Liver (tissue), 9 donors: ENCODE data around the gene ENAH. TPM values are rescaled to one million over a fixed set of nuclear protein-coding genes. Genes with fewer than 3 reads are reported as not detected.

Source experiments
- DNase-seq: peaks from one replicate; pipeline ENCODE4 v3.0.0-alpha.2; 2017; ENCODE audit warnings: low spot score
- H3K27ac ChIP-seq, 2 donors: one replicate each; pipeline ENCODE4 v1.7.0; 2013; ENCODE audit warnings: inconsistent platforms in 2 of 2, low read length in 2 of 2, control low read depth in 1 of 2, low read depth in 1 of 2, mild to moderate bottlenecking in 1 of 2
- H3K27me3 ChIP-seq, 4 donors: one replicate each; pipeline versions ENCODE4 v1.6.1 to v1.7.0; 2013; ENCODE audit warnings: low read length in 3 of 4, inconsistent platforms in 1 of 4, mild to moderate bottlenecking in 1 of 4, moderate library complexity in 1 of 4; ENCODE audit not compliant: control insufficient read depth in 4 of 4, insufficient read depth in 4 of 4
- H3K36me3 ChIP-seq, 4 donors: one replicate each; pipeline versions ENCODE4 v1.6.1 to v1.7.0; 2013; ENCODE audit warnings: low read length in 3 of 4, mild to moderate bottlenecking in 3 of 4, low read depth in 1 of 4, moderate library complexity in 1 of 4; ENCODE audit not compliant: control insufficient read depth in 4 of 4, insufficient read depth in 3 of 4
- H3K4me1 ChIP-seq, 4 donors: one replicate each; pipeline versions ENCODE4 v1.6.1 to v1.7.0; 2013; ENCODE audit warnings: low read length in 3 of 4, mild to moderate bottlenecking in 3 of 4, moderate library complexity in 1 of 4; ENCODE audit not compliant: control insufficient read depth in 4 of 4, insufficient read depth in 4 of 4
- H3K4me3 ChIP-seq, 3 donors: one replicate each; pipeline versions ENCODE4 v1.6.1 to v1.7.0; 2013; ENCODE audit warnings: low read length in 3 of 3, control low read depth in 1 of 3, low read depth in 1 of 3, mild to moderate bottlenecking in 1 of 3
- H3K9ac ChIP-seq, 2 donors: one replicate each; pipeline ENCODE4 v1.7.0; 2013; ENCODE audit warnings: low read length in 2 of 2, mild to moderate bottlenecking in 2 of 2, moderate library complexity in 2 of 2, control low read depth in 1 of 2, low read depth in 1 of 2
- H3K9me3 ChIP-seq, 4 donors: one replicate each; pipeline versions ENCODE4 v1.6.1 to v1.7.0; 2013; ENCODE audit warnings: low read length in 3 of 4; ENCODE audit not compliant: control insufficient read depth in 4 of 4
- EGR1 ChIP-seq, 2 donors: IDR thresholded peaks; 2 replicates each; pipeline ENCODE4 v1.6.1; 2016 to 2018; ENCODE audit warnings: antibody characterized with exemption in 2 of 2, low read depth in 2 of 2
- FOXA1 ChIP-seq: IDR thresholded peaks from 2 replicates; pipeline ENCODE4 v1.6.1; 2016; ENCODE audit warnings: antibody characterized with exemption
- FOXA2 ChIP-seq: IDR thresholded peaks from 2 replicates; pipeline ENCODE4 v1.6.1; 2016; ENCODE audit warnings: antibody characterized with exemption
- GABPA ChIP-seq, 2 donors: IDR thresholded peaks in 1 of 2; conservative IDR thresholded peaks in 1 of 2; 2 replicates each; pipeline ENCODE4 v1.6.1; 2016; ENCODE audit warnings: antibody characterized with exemption in 2 of 2, mild to moderate bottlenecking in 1 of 2, moderate library complexity in 1 of 2
- HNF4A ChIP-seq, 2 donors: conservative IDR thresholded peaks; 2 replicates each; pipeline ENCODE4 v1.6.1; 2016; ENCODE audit warnings: antibody characterized with exemption in 2 of 2, mild to moderate bottlenecking in 2 of 2
- HNF4G ChIP-seq: IDR thresholded peaks from 2 replicates; pipeline ENCODE4 v1.6.1; 2016; ENCODE audit warnings: antibody characterized with exemption
- JUND ChIP-seq, 2 donors: IDR thresholded peaks; 2 replicates each; pipeline ENCODE4 v1.6.1; 2016; ENCODE audit warnings: antibody characterized with exemption in 2 of 2
- NR2F2 ChIP-seq: IDR thresholded peaks from 2 replicates; pipeline ENCODE4 v1.6.1; 2016; ENCODE audit warnings: antibody characterized with exemption
- RAD21 ChIP-seq, 2 donors: IDR thresholded peaks; 2 replicates each; pipeline ENCODE4 v1.6.1; 2016; ENCODE audit warnings: antibody characterized with exemption in 2 of 2, mild to moderate bottlenecking in 2 of 2
- REST ChIP-seq: IDR thresholded peaks from 2 replicates; pipeline ENCODE4 v1.6.1; 2016; ENCODE audit warnings: antibody characterized with exemption, mild to moderate bottlenecking
- RXRA ChIP-seq, 2 donors: IDR thresholded peaks; 2 replicates each; pipeline ENCODE4 v1.6.1; 2017 to 2018; ENCODE audit warnings: antibody characterized with exemption in 2 of 2, mild to moderate bottlenecking in 1 of 2
- SP1 ChIP-seq: IDR thresholded peaks from 2 replicates; pipeline ENCODE4 v1.6.1; 2018; ENCODE audit warnings: antibody characterized with exemption, mild to moderate bottlenecking
- TAF1 ChIP-seq: conservative IDR thresholded peaks from 2 replicates; pipeline ENCODE4 v1.6.1; 2016; ENCODE audit warnings: antibody characterized with exemption, mild to moderate bottlenecking
- YY1 ChIP-seq: IDR thresholded peaks from 2 replicates; pipeline ENCODE4 v1.6.1; 2016; ENCODE audit warnings: antibody characterized with exemption, mild to moderate bottlenecking
- WGBS: extraction: QIAGEN DNeasy Blood & Tissue Kit; methylation state at CpG from one replicate; pipeline ENCODE4 v1.1.7; 2013; 5-methylcytosine and 5-hydroxymethylcytosine counted together
- polyA plus RNA-seq, 2 donors: library from polyadenylated mRNA; stranded (reverse) in 1 of 2; unstranded in 1 of 2; fragments of 200-250 nt in 1 of 2; fragments of >200 nt in 1 of 2; fragmentation: Nextera tagmentation in 1 of 2; extraction: Ambion mirVana in 1 of 2; gene quantifications; one replicate each; pipeline versions ENCODE4 v1.2.1 to v1.2.3, GENCODE V29; 2013 to 2015
- total RNA-seq, 2 donors: library from RNA; depleted of rRNA; stranded (reverse); fragments of >200 nt; gene quantifications; one replicate each; pipeline ENCODE4 v1.2.3, GENCODE V29; 2014
- TF ChIP-seq, protein P1 (sequence below): fragments of 150-350 bp; IDR thresholded peaks from 2 replicates; pipeline ENCODE4 v1.5.1; 2017; ENCODE audit warnings: improper control_type of control experiment, low read depth, low read length; ENCODE audit not compliant: missing input control
- TF ChIP-seq, protein P2 (sequence below): IDR thresholded peaks from 2 replicates; pipeline ENCODE4 v1.6.1; 2016; ENCODE audit warnings: antibody characterized with exemption
- TF ChIP-seq, protein P3 (sequence below): IDR thresholded peaks from 2 replicates; pipeline ENCODE4 v1.6.1; 2016; ENCODE audit warnings: antibody characterized with exemption
- donor health status: healthy.
- donor health status: healthy.
- donor health status: healthy.
- donor health status: healthy.
- donor health status: healthy.

Gene ENAH
- total and polyA plus RNA-seq, 4 donors, result 2.8 to 8.4 (median 4.5) TPM

- peaks cover 0 to 17% (median 5%) of the 10 kb centered on the region in 4 donors for H3K4me1 ChIP-seq
- DNase-seq, result peak; percentile 38
- 2% methylated on average over 70 of the region's 70 CpGs for WGBS
Measured at GRCh38 chr1:225653463-225654276, 747 bp upstream of the ENAH start.

DNA sequence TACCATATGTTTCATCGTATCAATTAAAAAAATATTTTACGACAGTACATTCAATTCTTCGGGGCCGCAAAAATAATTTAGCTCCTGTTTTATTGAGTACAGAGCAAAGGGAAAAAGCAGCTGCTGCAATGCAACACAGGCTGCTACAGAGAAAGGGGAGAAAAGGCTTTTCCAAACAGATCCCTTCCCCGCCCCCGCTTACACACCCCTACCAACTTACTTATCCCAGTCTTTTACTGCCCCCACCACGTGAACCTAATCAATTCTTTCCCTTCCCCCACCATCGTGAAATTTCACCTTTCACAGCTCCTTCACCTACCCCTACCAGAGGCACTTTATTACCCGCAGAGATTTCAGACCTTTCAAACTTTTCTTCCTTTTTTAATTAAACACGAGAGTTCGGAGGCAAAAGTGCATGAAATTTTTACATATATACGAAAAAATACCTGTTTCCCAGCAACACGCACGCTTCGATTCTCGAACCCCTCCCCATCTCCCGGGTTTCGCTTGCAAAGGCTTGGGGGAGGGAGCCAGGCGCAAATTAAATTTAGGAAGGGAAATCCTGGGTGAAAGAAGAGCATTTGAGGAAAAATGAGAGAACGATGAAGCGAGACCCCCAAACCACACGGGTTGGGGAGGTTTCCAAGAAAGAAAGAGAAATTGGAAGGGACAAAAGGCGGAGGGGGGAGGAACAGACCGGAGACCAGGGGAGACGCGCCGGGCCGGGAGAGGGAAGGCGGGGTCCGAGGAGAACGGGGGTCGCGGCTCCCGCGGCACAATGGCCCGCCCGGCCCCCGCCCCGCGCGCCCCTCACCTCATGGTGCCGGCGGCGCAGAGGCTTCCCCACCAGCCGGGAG is 823 bp downstream of the ENAH start:
- 2% methylated on average over 45 of the region's 45 CpGs for WGBS
- DNase-seq, result no peak
- H3K4me3 ChIP-seq, result peak overlapping the region; percentile 88 to 99 (median 90)
- no peaks in the 10 kb centered on the region for H3K27me3 ChIP-seq
- TF ChIP-seq RAD21 (IDR thresholded peaks at IDR 0.05) (peak in 1 of 2 donors; percentile 13), FOXA1 (no peak), JUND (IDR thresholded peaks at IDR 0.05) (no peak)
- peak overlapping the region; percentile 72 to 75 for H3K27ac ChIP-seq
- H3K36me3 ChIP-seq, result no peaks in the 10 kb centered on the region
- peaks cover 0 to 17% (median 5%) of the 10 kb centered on the region in 4 donors for H3K4me1 ChIP-seq
- peak overlapping the region; percentile 38 to 88 for H3K9ac ChIP-seq
- H3K9me3 ChIP-seq, result no peaks in the 10 kb centered on the region

More at GRCh38 chr1:225653463-225654276, 747 bp upstream of the ENAH start:
- Histone ChIP-seq H3K27ac (peak overlapping the region; percentile 53 to 86), H3K4me3 (peak overlapping the region; percentile 72 to 99 (median 79)), H3K9me3 (no peaks in the 10 kb centered on the region), H3K27me3 (no peaks in the 10 kb centered on the region), H3K36me3 (no peaks in the 10 kb centered on the region), H3K9ac (peak overlapping the region; percentile 57 to 71)
- no peak for TF ChIP-seq JUND (IDR thresholded peaks at IDR 0.05)
- TF ChIP-seq NR2F2, result no peak
- TF ChIP-seq, protein P1, sequence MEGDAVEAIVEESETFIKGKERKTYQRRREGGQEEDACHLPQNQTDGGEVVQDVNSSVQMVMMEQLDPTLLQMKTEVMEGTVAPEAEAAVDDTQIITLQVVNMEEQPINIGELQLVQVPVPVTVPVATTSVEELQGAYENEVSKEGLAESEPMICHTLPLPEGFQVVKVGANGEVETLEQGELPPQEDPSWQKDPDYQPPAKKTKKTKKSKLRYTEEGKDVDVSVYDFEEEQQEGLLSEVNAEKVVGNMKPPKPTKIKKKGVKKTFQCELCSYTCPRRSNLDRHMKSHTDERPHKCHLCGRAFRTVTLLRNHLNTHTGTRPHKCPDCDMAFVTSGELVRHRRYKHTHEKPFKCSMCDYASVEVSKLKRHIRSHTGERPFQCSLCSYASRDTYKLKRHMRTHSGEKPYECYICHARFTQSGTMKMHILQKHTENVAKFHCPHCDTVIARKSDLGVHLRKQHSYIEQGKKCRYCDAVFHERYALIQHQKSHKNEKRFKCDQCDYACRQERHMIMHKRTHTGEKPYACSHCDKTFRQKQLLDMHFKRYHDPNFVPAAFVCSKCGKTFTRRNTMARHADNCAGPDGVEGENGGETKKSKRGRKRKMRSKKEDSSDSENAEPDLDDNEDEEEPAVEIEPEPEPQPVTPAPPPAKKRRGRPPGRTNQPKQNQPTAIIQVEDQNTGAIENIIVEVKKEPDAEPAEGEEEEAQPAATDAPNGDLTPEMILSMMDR, result no peak
- no peak for TF ChIP-seq FOXA2
- no peak for TF ChIP-seq EGR1 (IDR thresholded peaks at IDR 0.05; ENCODE audit: low read depth in 2 of 2)
- TF ChIP-seq, protein P2, sequence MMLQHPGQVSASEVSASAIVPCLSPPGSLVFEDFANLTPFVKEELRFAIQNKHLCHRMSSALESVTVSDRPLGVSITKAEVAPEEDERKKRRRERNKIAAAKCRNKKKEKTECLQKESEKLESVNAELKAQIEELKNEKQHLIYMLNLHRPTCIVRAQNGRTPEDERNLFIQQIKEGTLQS, result no peak
- peak; percentile 6 for TF ChIP-seq YY1

DNA sequence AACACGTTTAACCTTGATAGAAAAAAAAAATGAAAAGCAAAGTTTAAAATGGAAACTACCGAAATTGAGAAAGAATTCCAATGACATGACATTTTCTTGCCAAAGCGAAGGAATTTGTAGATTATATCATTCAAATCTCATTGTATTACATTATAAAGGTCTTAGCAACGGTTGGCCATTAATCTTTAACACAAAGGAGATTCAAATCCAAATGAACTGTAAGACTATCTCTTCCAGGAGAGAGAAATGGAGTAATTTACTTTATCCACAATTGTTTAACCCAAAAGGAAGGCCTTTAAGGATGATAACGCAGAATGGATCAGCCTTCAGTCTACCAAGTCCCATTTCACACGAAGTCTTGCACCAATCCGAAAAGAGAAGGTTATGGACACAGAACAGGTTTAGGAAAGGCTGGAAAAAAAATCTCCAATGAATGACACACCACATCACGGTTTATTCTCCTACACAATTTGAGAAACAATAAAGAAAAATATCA is 1.5 kb downstream of the ENAH start:
- H3K27me3 ChIP-seq, result no peaks in the 10 kb centered on the region
- H3K4me3 ChIP-seq, result peak overlapping the region; percentile 88 to 99 (median 90)
- no peak for DNase-seq
- H3K36me3 ChIP-seq, result no peaks in the 10 kb centered on the region
- H3K4me1 ChIP-seq, result peaks cover 0 to 17% (median 5%) of the 10 kb centered on the region in 4 donors
- H3K9me3 ChIP-seq, result no peaks in the 10 kb centered on the region
- WGBS, result 42% methylated on average over 8 of the region's 8 CpGs
- H3K9ac ChIP-seq, result peak overlapping the region; percentile 38 to 88
- no peak overlapping the region for H3K27ac ChIP-seq
- TF ChIP-seq FOXA2, result no peak
- no peak for TF ChIP-seq JUND (IDR thresholded peaks at IDR 0.05)
- TF ChIP-seq, protein P3, sequence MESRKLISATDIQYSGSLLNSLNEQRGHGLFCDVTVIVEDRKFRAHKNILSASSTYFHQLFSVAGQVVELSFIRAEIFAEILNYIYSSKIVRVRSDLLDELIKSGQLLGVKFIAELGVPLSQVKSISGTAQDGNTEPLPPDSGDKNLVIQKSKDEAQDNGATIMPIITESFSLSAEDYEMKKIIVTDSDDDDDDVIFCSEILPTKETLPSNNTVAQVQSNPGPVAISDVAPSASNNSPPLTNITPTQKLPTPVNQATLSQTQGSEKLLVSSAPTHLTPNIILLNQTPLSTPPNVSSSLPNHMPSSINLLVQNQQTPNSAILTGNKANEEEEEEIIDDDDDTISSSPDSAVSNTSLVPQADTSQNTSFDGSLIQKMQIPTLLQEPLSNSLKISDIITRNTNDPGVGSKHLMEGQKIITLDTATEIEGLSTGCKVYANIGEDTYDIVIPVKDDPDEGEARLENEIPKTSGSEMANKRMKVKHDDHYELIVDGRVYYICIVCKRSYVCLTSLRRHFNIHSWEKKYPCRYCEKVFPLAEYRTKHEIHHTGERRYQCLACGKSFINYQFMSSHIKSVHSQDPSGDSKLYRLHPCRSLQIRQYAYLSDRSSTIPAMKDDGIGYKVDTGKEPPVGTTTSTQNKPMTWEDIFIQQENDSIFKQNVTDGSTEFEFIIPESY, result no peak
- TF ChIP-seq RXRA (IDR thresholded peaks at IDR 0.05), result no peak
- no peak for TF ChIP-seq RAD21 (IDR thresholded peaks at IDR 0.05)
- no peak for TF ChIP-seq TAF1
- TF ChIP-seq, protein P2, result no peak
- no peak for TF ChIP-seq FOXA1
- TF ChIP-seq HNF4G, result no peak
- TF ChIP-seq REST, result no peak
- TF ChIP-seq SP1, result no peak
- TF ChIP-seq GABPA (IDR thresholded peaks at IDR 0.05 in 1 of 2, conservative IDR thresholded peaks at IDR 0.05 in 1 of 2), result no peak
- no peak for TF ChIP-seq HNF4A (conservative IDR thresholded peaks at IDR 0.05)
